Measurements from ENCODE around the gene MPP3. TPM values are rescaled to one million over a fixed set of nuclear protein-coding genes. Genes with fewer than 3 reads are reported as not detected.
A peak's percentile ranks its signal among the peaks of the same experiment; 100 is the strongest.

The MPP3 gene
- polyA plus RNA-seq, 3 donors, result 1.5 TPM; not detected in 2

DNA sequence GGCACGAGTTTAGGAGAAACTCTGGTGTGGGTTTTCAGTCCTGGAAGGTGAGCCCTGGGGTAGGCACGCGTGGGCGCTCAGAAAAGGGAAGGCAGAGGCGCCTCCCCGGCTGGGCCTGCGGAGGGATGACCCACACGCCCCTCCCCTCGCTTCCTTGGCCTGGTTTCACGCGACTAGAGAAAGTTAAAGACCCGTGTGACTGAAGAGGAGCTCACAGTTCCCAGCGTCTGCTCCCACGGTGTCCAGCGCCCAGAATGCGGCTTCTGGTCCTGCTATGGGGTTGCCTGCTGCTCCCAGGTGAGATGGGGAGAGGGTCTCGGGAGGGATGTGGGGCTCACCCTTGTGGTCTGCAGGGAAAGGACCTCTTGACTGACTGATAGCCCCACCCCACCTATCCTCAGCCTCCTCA, 14.0 kb upstream of the MPP3 start, which contains the start of gene CD300LG:
Gene CD300LG, plus strand, starts transcription at position 214 of the 409 bp plus-strand sequence. Its CDS starts 41 bp downstream, at position 255.
- intact Hi-C loops (cut with micrococcal nuclease), result loop anchor here in 1 of 2 donors (5.0 kb wide), 1 partner anchor 155 kb away; no protein-coding TSS in a partner anchor
- Histone ChIP-seq H3K27me3 (ENCODE audit: control insufficient read depth in 2 of 2, insufficient read depth in 2 of 2, low read length in 2 of 2) (no peaks in the 10 kb centered on the region), H2AFZ (ENCODE audit: insufficient read depth, low read depth, low read length, poor library complexity, severe bottlenecking) (peak within 1 kb of the TSS; percentile 57)

DNA sequence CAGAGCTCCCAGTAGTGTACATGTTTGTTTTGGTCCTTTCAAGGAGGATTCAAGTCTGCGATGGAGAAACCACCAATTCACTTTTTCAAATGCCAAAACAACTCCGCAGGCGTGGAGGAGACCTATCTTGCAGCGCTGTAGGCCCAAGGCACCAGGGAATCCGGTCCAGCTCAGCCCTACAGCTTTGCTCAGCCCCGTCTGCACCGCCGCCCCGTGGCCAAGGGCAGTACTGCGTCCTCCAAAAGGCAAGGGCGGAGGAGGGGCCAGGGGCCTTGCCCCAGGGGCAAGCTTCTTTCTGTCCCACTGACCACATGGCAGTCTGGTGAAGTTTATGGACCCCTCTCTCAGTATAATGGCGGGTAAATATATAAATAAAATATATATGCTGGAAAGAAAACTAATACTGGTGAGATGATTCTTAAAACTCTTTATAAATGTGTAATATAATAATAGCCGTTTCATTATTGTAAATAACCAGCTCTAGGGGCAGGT, 13.3 kb upstream of the MPP3 start:
- Histone ChIP-seq H3K27me3 (ENCODE audit: control insufficient read depth in 2 of 2, insufficient read depth in 2 of 2, low read length in 2 of 2) (no peaks in the 10 kb centered on the region), H3K9ac (ENCODE audit: insufficient read depth, low read length, poor library complexity, severe bottlenecking) (no peak overlapping the region), H2AFZ (ENCODE audit: insufficient read depth, low read depth, low read length, poor library complexity, severe bottlenecking) (no peak overlapping the region), H3K36me3 (replicated peaks in 1 of 2; ENCODE audit: control insufficient read depth in 1 of 2, insufficient read depth in 2 of 2, low read length in 2 of 2) (no peaks in the 10 kb centered on the region), H3K27ac (ENCODE audit: low read depth in 1 of 2, low read length in 2 of 2) (no peak overlapping the region), H4K20me1 (ENCODE audit: insufficient read depth, low read length) (no peaks in the 10 kb centered on the region), H3K4me2 (replicated peaks; ENCODE audit: extremely low read depth, low read length, poor library complexity, severe bottlenecking) (no peak overlapping the region), H3K4me3 (replicated peaks in 1 of 3; ENCODE audit: low read depth in 2 of 3, low read length in 3 of 3) (no peak overlapping the region), H3K79me2 (ENCODE audit: insufficient read depth, low read length) (no peaks in the 10 kb centered on the region), H3K4me1 (ENCODE audit: control insufficient read depth in 1 of 2, insufficient read depth in 2 of 2, low read length in 2 of 2) (peaks cover 4 to 11% of the 10 kb centered on the region in 2 donors), H3K9me3 (replicated peaks in 1 of 2; ENCODE audit: control insufficient read depth in 1 of 2, insufficient read depth in 1 of 2, low read length in 2 of 2) (no peaks in the 10 kb centered on the region)
- Mint-ChIP-seq H3K27me3 (ENCODE audit: low read depth in 3 of 3) (peaks cover 3 to 10% (median 4%) of the 10 kb centered on the region in 3 donors), H3K4me1 (peaks cover 16% of the 10 kb centered on the region), H3K9me3 (peaks cover 0 to 1% (median 0%) of the 10 kb centered on the region in 7 donors), H3K27ac (no peak overlapping the region), H3K36me3 (no peaks in the 10 kb centered on the region), H3K4me3 (no peak overlapping the region)
- intact Hi-C loops (cut with micrococcal nuclease), result loop anchor here in 1 of 2 donors (5.0 kb wide), 1 partner anchor 154 kb away; no protein-coding TSS in a partner anchor
- WGBS (ENCODE audit: insufficient coverage), result 3% methylated on average over 5 of the region's 13 CpGs
- DNase-seq, result peak; percentile 56 to 64 (median 63)
- TF ChIP-seq, protein P1, sequence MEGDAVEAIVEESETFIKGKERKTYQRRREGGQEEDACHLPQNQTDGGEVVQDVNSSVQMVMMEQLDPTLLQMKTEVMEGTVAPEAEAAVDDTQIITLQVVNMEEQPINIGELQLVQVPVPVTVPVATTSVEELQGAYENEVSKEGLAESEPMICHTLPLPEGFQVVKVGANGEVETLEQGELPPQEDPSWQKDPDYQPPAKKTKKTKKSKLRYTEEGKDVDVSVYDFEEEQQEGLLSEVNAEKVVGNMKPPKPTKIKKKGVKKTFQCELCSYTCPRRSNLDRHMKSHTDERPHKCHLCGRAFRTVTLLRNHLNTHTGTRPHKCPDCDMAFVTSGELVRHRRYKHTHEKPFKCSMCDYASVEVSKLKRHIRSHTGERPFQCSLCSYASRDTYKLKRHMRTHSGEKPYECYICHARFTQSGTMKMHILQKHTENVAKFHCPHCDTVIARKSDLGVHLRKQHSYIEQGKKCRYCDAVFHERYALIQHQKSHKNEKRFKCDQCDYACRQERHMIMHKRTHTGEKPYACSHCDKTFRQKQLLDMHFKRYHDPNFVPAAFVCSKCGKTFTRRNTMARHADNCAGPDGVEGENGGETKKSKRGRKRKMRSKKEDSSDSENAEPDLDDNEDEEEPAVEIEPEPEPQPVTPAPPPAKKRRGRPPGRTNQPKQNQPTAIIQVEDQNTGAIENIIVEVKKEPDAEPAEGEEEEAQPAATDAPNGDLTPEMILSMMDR (IDR thresholded peaks at IDR 0.05), result peak; percentile 99

More for the DNA sequence above, 14.0 kb upstream of the MPP3 start, which contains the start of gene CD300LG:
- Histone ChIP-seq H3K4me1 (ENCODE audit: control insufficient read depth in 1 of 2, insufficient read depth in 2 of 2, low read length in 2 of 2) (peaks cover 4 to 11% of the 10 kb centered on the region in 2 donors), H3K36me3 (replicated peaks in 1 of 2; ENCODE audit: control insufficient read depth in 1 of 2, insufficient read depth in 2 of 2, low read length in 2 of 2) (no peaks in the 10 kb centered on the region), H3K4me2 (replicated peaks; ENCODE audit: extremely low read depth, low read length, poor library complexity, severe bottlenecking) (no peak within 1 kb of the TSS), H3K4me3 (replicated peaks in 1 of 3; ENCODE audit: low read depth in 2 of 3, low read length in 3 of 3) (no peak within 1 kb of the TSS), H4K20me1 (ENCODE audit: insufficient read depth, low read length) (no peaks in the 10 kb centered on the region), H3K27ac (ENCODE audit: low read depth in 1 of 2, low read length in 2 of 2) (no peak within 1 kb of the TSS), H3K9me3 (replicated peaks in 1 of 2; ENCODE audit: control insufficient read depth in 1 of 2, insufficient read depth in 1 of 2, low read length in 2 of 2) (no peaks in the 10 kb centered on the region), H3K79me2 (ENCODE audit: insufficient read depth, low read length) (no peaks in the 10 kb centered on the region), H3K9ac (ENCODE audit: insufficient read depth, low read length, poor library complexity, severe bottlenecking) (no peak within 1 kb of the TSS)
- DNase-seq, result no peak
- no peak within 1 kb of the TSS for H3K27ac Mint-ChIP-seq
- peaks cover 20% of the 10 kb centered on the region for H3K4me1 Mint-ChIP-seq
- WGBS (ENCODE audit: insufficient coverage), result 16% methylated on average over 15 of the region's 17 CpGs
- peak within 1 kb of the TSS in 1 of 2 donors; percentile 4 for H3K4me3 Mint-ChIP-seq
- peaks cover 3 to 7% (median 3%) of the 10 kb centered on the region in 3 donors for H3K27me3 Mint-ChIP-seq (ENCODE audit: low read depth in 3 of 3)
- peaks cover 0 to 1% (median 0%) of the 10 kb centered on the region in 7 donors for H3K9me3 Mint-ChIP-seq
- H3K36me3 Mint-ChIP-seq, result no peaks in the 10 kb centered on the region
- TF ChIP-seq, protein P1 (IDR thresholded peaks at IDR 0.05), result no peak

Measured in CD14-positive monocyte (primary cell).